ENCODE results near the gene RNF10. TPM values are rescaled to one million over a fixed set of nuclear protein-coding genes. Genes with fewer than 3 reads are reported as not detected.

RNF10 gene
- total and polyA plus RNA-seq, 9 of the 15 experiments (the other 6 are each of a cell fraction or from before 2014, with no cell fraction given), result 43.0 to 139 (median 80.1) TPM

- TF ChIP-seq SIX5 (IDR thresholded peaks at IDR 0.05; ENCODE audit: borderline replicate concordance in 1 of 2, insufficient read depth in 1 of 2, low read depth in 1 of 2, low read length in 2 of 2) (no peak), XRCC5 (IDR thresholded peaks at IDR 0.05; ENCODE audit: low read depth, low read length) (no peak), SP1 (CRISPR knock-in tag; IDR thresholded peaks at IDR 0.05) (no peak), PML (IDR thresholded peaks at IDR 0.05; ENCODE audit: low read length) (no peak), SMARCA4 (IDR thresholded peaks at IDR 0.05) (no peak)
- TF ChIP-seq, protein P1, sequence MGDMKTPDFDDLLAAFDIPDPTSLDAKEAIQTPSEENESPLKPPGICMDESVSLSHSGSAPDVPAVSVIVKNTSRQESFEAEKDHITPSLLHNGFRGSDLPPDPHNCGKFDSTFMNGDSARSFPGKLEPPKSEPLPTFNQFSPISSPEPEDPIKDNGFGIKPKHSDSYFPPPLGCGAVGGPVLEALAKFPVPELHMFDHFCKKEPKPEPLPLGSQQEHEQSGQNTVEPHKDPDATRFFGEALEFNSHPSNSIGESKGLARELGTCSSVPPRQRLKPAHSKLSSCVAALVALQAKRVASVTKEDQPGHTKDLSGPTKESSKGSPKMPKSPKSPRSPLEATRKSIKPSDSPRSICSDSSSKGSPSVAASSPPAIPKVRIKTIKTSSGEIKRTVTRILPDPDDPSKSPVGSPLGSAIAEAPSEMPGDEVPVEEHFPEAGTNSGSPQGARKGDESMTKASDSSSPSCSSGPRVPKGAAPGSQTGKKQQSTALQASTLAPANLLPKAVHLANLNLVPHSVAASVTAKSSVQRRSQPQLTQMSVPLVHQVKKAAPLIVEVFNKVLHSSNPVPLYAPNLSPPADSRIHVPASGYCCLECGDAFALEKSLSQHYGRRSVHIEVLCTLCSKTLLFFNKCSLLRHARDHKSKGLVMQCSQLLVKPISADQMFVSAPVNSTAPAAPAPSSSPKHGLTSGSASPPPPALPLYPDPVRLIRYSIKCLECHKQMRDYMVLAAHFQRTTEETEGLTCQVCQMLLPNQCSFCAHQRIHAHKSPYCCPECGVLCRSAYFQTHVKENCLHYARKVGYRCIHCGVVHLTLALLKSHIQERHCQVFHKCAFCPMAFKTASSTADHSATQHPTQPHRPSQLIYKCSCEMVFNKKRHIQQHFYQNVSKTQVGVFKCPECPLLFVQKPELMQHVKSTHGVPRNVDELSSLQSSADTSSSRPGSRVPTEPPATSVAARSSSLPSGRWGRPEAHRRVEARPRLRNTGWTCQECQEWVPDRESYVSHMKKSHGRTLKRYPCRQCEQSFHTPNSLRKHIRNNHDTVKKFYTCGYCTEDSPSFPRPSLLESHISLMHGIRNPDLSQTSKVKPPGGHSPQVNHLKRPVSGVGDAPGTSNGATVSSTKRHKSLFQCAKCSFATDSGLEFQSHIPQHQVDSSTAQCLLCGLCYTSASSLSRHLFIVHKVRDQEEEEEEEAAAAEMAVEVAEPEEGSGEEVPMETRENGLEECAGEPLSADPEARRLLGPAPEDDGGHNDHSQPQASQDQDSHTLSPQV (IDR thresholded peaks at IDR 0.05), result no peak
- TF ChIP-seq, protein P2, sequence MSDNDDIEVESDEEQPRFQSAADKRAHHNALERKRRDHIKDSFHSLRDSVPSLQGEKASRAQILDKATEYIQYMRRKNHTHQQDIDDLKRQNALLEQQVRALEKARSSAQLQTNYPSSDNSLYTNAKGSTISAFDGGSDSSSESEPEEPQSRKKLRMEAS (CRISPR knock-in tag; IDR thresholded peaks at IDR 0.05), result no peak
Observed at GRCh38 chr12:120544691-120545090, 10.5 kb downstream of the RNF10 start (continued).

DNA sequence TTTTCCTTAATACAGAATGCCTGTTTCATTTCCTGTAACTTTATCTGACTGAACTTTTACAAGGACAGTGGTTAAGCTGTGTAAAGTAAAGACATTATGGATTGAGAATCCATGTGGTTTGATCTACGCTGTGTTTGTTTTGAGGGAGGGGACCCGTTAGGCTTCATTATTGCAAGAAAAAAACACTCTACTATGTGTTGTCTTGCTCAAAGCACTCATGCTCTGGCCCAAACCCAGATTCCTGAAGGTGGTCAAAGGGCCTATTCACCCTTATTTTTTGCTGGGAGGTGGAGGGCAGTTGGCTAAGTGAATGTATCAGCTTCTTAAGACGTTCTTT lies 11.9 kb downstream of the RNF10 start:
- FAIRE-seq (no peak), DNase-seq (ENCODE audit: extremely low read depth in 1 of 4, low spot score in 3 of 4) (no peak), ATAC-seq (no peak)
- TF ChIP-seq ATF3 (IDR thresholded peaks at IDR 0.05) (no peak), ATF3 (CRISPR knock-in tag; conservative IDR thresholded peaks at IDR 0.05) (no peak)
- H3K27me3 ChIP-seq (ENCODE audit: control insufficient read depth in 2 of 2, insufficient read depth in 2 of 2, low read length in 2 of 2), result no peaks in the 10 kb centered on the region
- WGBS (ENCODE audit: insufficient coverage, low coverage, missing lambda C conversion rate), result 70% methylated on average over 3 of the region's 3 CpGs
- H3K4me1 ChIP-seq (replicated peaks in 1 of 2; ENCODE audit: control insufficient read depth in 2 of 2, insufficient read depth in 2 of 2, low read length in 2 of 2), result peaks cover 5 to 8% of the 10 kb centered on the region in 2 experiments; a peak in 4 of 5 replicates
- H3K9me3 ChIP-seq (replicated peaks; ENCODE audit: control insufficient read depth, insufficient read depth, low read depth, low read length), result no peaks in the 10 kb centered on the region
- H3K79me2 ChIP-seq (ENCODE audit: control insufficient read depth, insufficient read depth, low read length), result peaks cover 73% of the 10 kb centered on the region
- in situ Hi-C loops (cut with MboI) (no loop called here), intact Hi-C loops (cut with micrococcal nuclease) (no loop called here)
- no peak overlapping the region for H3K4me2 ChIP-seq (ENCODE audit: insufficient read depth, low read length)
- H2AFZ ChIP-seq (ENCODE audit: low read depth, low read length), result no peak overlapping the region
- H3K27ac ChIP-seq (ENCODE audit: extremely low read depth, low read depth, low read length), result no peak overlapping the region
- no peak overlapping the region for H3K4me3 ChIP-seq
- H4K20me1 ChIP-seq (replicated peaks; ENCODE audit: control insufficient read depth, insufficient read depth, low read length), result peaks cover 23% of the 10 kb centered on the region
- ChIA-PET POLR2A (interaction anchor here (0.6 to 1.6 kb wide), 3 partner anchors 9 to 190 kb away, joined by 3 to 5 read pairs (median 3); no protein-coding TSS in a partner anchor), CTCF (ENCODE audit: low intra/inter-chr PET ratio) (no interaction called here)
- BruUV-seq (replicated peaks), result no TSS peak
- H3K9me1 ChIP-seq (ENCODE audit: control insufficient read depth, insufficient read depth, low read length), result no peaks in the 10 kb centered on the region
- peaks cover 68% of the 10 kb centered on the region for H3K36me3 ChIP-seq (ENCODE audit: control insufficient read depth, insufficient read depth, low read length)
- no peak overlapping the region; a peak in 1 of 4 replicates for H3K9ac ChIP-seq (ENCODE audit: insufficient read depth in 1 of 2, low read depth in 2 of 2, low read length in 2 of 2)

All from K562 (cell line).